ENCODE data around the gene INPP5A.

DNA sequence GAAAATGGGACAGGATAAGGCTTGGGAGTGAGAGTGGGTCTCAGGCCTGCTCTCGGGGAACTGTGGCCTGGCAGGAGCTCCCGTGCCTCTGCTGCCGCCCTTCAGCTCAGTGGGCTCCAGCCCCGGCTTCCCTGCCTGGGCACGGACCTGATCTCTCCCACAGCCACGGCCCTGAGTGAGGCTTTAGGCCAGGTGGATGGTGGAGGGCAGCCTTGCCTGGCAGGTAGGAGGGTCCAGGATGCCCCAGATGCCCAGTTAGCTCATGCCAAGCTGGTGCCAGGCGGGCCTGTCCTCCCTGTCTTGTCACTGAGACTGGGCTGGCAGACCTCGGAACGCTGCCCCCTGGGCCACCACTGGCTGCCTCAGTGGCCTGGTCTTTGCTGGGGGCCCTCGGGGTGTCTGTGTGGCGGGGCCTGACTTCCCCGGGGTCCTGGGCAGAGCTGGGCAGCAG is 116.6 kb downstream of the INPP5A start:
- TF ChIP-seq JUN (CRISPR knock-in tag; IDR thresholded peaks at IDR 0.05) (no peak), FOXM1 (CRISPR knock-in tag; IDR thresholded peaks at IDR 0.05) (no peak), ELF4 (CRISPR knock-in tag; IDR thresholded peaks at IDR 0.05; ENCODE audit: borderline replicate concordance) (no peak), SPEN (CRISPR knock-in tag; IDR thresholded peaks at IDR 0.05; ENCODE audit: low read depth) (no peak), HCFC1 (IDR thresholded peaks at IDR 0.05; ENCODE audit: low read depth, low read length) (no peak), ZNF3 (CRISPR knock-in tag; IDR thresholded peaks at IDR 0.05) (no peak), SIX4 (CRISPR knock-in tag; IDR thresholded peaks at IDR 0.05) (no peak), ZKSCAN1 (IDR thresholded peaks at IDR 0.05; ENCODE audit: low read length) (no peak), ZNF605 (CRISPR knock-in tag; IDR thresholded peaks at IDR 0.05) (no peak)
- TF ChIP-seq, protein P1, sequence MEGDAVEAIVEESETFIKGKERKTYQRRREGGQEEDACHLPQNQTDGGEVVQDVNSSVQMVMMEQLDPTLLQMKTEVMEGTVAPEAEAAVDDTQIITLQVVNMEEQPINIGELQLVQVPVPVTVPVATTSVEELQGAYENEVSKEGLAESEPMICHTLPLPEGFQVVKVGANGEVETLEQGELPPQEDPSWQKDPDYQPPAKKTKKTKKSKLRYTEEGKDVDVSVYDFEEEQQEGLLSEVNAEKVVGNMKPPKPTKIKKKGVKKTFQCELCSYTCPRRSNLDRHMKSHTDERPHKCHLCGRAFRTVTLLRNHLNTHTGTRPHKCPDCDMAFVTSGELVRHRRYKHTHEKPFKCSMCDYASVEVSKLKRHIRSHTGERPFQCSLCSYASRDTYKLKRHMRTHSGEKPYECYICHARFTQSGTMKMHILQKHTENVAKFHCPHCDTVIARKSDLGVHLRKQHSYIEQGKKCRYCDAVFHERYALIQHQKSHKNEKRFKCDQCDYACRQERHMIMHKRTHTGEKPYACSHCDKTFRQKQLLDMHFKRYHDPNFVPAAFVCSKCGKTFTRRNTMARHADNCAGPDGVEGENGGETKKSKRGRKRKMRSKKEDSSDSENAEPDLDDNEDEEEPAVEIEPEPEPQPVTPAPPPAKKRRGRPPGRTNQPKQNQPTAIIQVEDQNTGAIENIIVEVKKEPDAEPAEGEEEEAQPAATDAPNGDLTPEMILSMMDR (CRISPR knock-in tag; IDR thresholded peaks at IDR 0.05) = no peak
- TF ChIP-seq, protein P2, sequence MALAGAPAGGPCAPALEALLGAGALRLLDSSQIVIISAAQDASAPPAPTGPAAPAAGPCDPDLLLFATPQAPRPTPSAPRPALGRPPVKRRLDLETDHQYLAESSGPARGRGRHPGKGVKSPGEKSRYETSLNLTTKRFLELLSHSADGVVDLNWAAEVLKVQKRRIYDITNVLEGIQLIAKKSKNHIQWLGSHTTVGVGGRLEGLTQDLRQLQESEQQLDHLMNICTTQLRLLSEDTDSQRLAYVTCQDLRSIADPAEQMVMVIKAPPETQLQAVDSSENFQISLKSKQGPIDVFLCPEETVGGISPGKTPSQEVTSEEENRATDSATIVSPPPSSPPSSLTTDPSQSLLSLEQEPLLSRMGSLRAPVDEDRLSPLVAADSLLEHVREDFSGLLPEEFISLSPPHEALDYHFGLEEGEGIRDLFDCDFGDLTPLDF (CRISPR knock-in tag; IDR thresholded peaks at IDR 0.05) = no peak

Data from HepG2 (cell line).